HG03354 (cell line): ENCODE results near the gene CCDC80.
"Not testable (repeated sequence)": the region's sequence is repeated elsewhere in the genome, so short reads cannot be mapped to it uniquely, and the experiment has no call there.

Experiments used
- ATAC-seq: cut with Tn5 transposase; IDR thresholded peaks from one replicate; pipeline ENCODE4 v1.9.1; 2021; ENCODE audit warnings: mild to moderate bottlenecking; ENCODE audit not compliant: unreplicated experiment, poor library complexity, severe bottlenecking

CCDC80 gene

GRCh38 chr3:112665009-112665408 lies 24.1 kb upstream of the CCDC80 start:
- ATAC-seq, result not testable (repeated sequence)

GRCh38 chr3:112656043-112656442 lies 15.1 kb upstream of the CCDC80 start:
- ATAC-seq, result no peak

DNA sequence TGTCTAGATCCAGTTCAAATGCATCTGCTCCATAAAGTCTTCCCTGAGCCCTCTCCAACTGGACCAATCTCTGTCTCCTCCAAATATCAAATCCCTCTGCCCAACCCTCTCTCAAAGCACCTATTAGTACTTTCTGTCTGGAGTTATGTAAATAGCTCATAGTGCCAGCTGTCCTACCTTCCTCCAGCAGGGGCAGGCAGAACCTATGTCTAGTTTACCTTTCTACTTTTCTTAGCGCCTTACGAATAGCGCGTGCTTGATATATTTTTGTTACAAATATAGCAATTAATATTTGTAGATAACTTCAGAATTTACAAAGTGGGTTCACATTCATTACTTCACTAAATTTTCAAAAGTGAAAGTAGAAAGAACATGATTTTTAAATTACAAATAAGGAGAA lies 14.0 kb upstream of the CCDC80 start:
- no peak for ATAC-seq

DNA sequence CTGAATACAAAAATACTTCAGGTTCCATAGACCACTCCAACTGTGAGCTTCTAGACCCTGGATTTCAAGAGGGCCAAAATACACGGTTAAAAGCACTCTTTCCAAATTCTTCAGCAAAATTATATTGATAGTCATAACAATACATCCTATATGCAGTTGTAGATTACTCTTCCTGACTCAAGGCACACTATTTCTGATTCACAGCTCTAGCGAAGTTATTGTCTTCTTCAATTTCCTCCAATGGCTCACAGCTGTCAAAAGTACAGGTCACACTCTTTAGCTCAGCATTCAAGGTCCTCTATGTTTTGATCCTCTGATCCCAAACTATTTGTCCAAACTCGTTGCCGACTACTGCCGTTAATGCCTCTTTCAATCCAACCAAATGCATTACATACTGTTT lies 13.5 kb upstream of the CCDC80 start:
- ATAC-seq, result no peak

DNA sequence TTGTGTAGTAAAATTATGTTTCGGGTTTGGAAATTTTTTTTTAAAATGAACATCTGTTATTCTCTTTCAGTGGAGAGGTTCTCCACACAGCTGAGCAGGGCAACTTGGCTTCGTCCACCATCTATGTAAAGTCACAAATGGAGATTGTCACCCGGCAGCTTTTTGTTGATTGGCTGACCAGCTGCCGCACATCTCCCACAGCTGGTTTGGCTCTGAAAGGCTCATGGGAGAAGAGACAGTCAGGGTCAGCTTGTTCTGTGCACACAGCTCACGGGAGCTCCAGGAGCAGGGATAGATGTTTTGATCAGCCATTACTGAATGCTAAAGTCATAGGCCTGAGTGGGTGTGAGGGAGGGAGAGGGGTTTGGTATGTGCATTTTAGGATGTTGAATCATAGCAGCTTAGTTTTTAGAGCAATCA lies 12.9 kb upstream of the CCDC80 start:
- no peak for ATAC-seq

GRCh38 chr3:112653209-112653871 lies 12.4 kb upstream of the CCDC80 start:
- ATAC-seq, result no peak

DNA sequence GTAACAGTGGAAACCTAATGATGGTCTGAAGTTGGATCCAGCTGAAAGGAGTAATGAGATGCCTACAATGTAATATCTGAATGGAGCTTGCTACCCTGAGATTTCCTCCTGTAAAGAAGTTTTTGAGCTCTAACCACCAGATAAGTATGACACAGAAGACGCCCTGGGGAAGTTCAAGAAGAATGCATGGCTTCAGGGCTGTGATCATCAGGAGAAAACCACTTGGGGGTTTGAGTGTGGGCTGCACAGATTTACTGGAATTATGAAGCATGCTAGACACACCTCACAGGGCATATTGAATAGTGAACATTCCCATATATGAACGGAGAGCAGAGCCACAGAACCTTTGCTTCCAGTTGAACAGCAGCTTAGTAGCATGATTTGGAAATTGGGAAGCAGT lies 10.6 kb upstream of the CCDC80 start:
- no peak for ATAC-seq

GRCh38 chr3:112651071-112651470 lies 10.1 kb upstream of the CCDC80 start:
- ATAC-seq, result no peak

- no peak for ATAC-seq
Observed at GRCh38 chr3:112650482-112650881, 9.5 kb upstream of the CCDC80 start.

DNA sequence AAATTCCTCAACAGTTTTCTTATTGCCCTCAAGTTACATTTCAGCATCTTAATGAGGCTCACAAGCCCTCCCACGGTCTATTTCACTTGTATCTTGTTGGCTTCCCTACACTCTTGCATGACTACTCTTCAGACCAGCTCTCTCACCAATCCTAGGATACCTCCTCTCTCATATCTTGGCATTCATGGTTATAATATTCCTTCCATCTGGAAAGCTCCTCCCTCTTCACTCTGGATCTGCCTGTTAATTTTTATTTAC lies 8.5 kb upstream of the CCDC80 start:
- no peak for ATAC-seq

GRCh38 chr3:112647122-112647521 lies 6.2 kb upstream of the CCDC80 start:
- ATAC-seq, result no peak

- no peak for ATAC-seq
Observed at GRCh38 chr3:112646623-112647022, 5.7 kb upstream of the CCDC80 start.

GRCh38 chr3:112644453-112644852 lies 3.5 kb upstream of the CCDC80 start:
- ATAC-seq, result no peak

DNA sequence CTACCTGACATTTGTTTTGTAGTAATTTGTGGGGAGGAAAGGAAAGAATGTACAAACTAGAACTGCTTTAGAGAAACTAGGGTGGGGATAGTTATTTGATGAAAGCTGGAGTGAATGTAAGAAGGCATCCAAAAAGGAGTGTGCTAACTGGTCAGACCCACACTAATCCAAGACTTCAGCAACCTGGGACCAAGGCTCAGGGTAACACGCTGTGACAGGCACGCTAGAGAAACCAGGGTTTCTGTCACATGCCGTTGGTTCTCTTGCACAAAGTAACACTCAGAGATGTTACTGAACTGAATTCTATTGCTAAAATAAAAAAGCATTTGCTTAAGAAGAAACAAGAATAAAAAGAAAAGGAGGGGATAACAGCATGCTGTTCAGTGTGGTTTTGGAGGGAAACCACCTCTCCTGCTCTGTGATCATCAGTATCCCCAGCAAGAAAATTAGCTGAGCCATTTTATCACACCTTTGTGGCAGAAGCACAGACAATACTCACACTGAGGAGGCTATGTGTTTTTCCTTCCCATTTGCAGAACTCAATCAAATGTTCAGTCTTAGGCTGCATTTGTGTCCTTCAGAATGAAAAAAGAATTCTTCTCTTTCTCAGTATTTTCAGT lies 2.8 kb upstream of the CCDC80 start:
- ATAC-seq, result no peak

DNA sequence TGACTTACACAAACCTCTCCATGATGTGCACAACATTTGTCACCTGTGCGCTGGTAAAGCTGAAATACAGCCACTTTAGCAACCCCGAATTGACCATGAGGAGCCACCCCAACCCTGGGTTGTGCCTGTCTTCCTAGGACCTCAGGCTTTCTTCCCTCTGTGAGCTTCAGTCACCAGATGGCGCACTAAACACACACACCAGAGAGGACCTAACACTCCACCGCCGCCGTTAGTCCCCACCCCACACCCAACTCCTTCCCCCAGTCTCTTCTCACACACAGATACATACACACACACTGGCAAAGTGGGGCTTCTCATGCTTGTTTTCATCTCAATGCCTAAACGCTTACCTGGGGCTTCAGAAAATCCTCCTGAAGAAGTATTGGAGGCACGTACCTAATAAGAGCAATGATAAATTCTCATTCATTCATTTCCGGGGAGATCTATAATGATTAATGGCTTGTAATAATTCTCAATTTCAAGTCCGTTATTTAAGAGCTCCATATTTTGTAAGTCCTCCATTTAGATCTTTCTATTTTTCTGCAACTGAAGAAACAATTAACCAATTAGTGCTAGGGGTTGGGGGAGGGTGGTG lies 2.1 kb upstream of the CCDC80 start:
- peak; percentile 94 for ATAC-seq

DNA sequence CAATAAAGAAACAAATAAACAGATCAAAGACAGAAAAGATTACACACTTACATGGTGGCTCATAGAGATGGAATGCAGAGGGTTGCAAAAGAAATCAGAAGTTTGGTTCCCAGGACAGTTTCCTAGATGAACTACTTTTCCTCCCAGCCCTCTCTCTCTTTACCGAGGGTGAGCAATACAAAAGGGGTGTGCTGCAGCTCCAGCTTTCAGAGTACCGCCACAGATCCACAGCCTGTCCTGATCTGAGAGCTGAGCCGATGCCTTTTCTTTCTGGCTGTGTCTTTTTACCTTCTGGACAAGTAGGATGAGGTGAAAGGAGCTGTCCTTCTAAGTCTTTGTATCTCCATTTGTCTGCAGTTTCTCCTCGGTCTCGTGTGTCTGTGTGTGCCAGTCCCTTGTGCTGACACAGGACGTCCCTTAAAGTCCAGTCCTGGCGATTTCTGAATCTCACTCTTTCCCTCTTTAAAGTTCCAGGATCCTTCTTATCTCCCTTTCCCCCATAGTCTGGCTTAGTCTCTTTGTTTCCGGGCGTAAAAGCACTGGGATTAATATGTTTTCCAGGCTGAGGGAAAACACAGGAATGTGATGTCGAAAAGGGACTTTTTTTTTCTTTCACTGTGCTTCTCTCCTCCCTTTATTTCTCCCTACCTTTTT lies 540 bp downstream of the CCDC80 start:
- no peak for ATAC-seq

DNA sequence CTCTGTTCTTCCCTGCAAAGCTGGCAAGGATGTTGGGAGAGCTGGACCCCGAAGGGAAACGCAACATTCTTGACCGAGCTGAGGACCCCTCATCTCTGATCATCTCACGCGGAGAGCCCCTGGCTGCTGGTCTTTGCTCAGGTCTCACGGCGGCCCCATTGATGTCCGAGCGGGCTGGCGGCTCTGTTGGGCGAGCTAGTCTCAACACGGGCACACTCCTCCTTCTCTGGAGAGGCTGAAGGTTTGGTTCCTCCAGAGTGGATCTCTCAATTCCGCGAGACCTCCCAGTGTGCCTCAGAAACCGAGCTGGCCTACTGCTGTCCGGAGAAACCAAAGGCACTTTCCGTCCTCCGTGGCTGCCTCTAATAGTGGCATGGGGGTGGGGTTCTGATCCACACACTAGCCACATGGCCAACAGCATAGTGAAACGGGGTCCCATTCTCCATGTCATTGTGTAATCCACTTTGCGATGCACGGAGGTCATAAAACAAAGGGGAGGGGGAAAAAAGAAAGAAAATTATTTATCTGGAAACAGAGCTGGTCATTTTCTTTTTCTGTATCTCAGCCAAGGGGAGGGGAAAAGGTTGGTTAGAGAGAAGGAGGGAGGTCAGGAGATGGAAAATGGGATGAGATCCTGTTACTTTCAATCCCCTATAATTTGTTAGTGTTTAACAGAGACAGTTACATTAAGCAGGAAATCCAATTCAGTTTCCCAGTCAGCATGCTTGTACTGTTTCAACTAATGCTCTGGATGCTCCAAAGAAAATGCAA lies 1.3 kb downstream of the CCDC80 start:
- ATAC-seq, result no peak

GRCh38 chr3:112638327-112639020 lies 2.5 kb downstream of the CCDC80 start:
- ATAC-seq, result no peak

- ATAC-seq, result no peak
Observed at GRCh38 chr3:112637700-112638099, 3.2 kb downstream of the CCDC80 start.

- ATAC-seq, result no peak
Observed at GRCh38 chr3:112635674-112636073, 5.3 kb downstream of the CCDC80 start.
